ENCODE measurements around the gene MIB2.

DNA sequence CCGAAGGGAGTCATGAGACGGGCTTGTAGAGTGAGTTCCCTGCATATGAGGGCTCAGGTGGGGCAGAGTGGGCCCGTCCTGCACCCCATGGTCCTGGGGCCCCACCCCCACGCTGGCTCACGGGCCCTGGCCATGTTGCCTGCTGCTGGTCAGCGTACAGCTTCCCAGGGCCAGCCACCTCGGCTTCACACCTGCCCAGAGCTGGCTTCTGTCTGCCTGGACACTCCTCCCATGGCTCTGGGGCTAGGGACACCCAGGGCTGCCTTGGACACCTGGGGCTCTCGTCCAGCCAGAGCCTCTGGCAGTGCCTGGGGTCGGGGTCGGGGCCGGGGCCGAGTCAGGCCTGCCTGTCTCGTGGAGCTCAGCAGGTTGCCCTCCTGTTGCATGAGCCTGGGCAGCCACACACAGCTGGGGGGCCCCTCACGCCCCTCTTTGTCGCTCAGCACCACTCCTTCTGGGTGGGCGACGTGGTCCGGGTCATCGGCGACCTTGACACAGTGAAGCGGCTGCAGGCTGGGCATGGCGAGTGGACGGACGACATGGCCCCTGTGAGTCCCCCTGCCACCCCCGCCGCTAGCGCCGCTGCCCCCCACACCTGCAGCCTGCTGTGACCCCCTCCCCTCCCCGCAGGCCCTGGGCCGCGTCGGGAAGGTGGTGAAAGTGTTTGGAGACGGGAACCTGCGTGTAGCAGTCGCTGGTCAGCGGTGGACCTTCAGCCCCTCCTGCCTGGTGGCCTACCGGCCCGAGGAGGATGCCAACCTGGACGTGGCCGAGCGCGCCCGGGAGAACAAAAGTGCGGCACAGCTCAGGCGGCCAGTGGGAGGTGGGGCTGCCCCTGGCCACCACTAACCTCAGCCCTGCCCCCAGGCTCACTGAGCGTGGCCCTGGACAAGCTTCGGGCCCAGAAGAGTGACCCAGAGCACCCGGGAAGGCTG, 11.2 kb downstream of the MIB2 start:
- TF ChIP-seq, protein P1, sequence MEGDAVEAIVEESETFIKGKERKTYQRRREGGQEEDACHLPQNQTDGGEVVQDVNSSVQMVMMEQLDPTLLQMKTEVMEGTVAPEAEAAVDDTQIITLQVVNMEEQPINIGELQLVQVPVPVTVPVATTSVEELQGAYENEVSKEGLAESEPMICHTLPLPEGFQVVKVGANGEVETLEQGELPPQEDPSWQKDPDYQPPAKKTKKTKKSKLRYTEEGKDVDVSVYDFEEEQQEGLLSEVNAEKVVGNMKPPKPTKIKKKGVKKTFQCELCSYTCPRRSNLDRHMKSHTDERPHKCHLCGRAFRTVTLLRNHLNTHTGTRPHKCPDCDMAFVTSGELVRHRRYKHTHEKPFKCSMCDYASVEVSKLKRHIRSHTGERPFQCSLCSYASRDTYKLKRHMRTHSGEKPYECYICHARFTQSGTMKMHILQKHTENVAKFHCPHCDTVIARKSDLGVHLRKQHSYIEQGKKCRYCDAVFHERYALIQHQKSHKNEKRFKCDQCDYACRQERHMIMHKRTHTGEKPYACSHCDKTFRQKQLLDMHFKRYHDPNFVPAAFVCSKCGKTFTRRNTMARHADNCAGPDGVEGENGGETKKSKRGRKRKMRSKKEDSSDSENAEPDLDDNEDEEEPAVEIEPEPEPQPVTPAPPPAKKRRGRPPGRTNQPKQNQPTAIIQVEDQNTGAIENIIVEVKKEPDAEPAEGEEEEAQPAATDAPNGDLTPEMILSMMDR (conservative IDR thresholded peaks at IDR 0.05; ENCODE audit: low read depth, low read length), result no peak
- TF ChIP-seq EZH2 (IDR thresholded peaks at IDR 0.05; ENCODE audit: borderline replicate concordance, low read depth, low read length, poor library complexity, severe bottlenecking), result no peak
